Skin epidermis (tissue), 12 donors: ENCODE measurements around the gene SOCS3.

Source experiments
- H3K27ac ChIP-seq, 21 experiments: fragments of 200-600 bp; sonication (generic) in 11 of 21; one replicate each; pipeline ENCODE4 v1.5.0; 2020; ENCODE audit warnings: mild to moderate bottlenecking in 3 of 21, inconsistent platforms in 2 of 21, moderate library complexity in 2 of 21
- H3K4me3 ChIP-seq, 7 experiments: fragments of 200-600 bp; sonication (generic) in 2 of 7; one replicate each; pipeline ENCODE4 v1.5.0; 2020; ENCODE audit warnings: inconsistent platforms in 2 of 7, mild to moderate bottlenecking in 2 of 7, moderate library complexity in 1 of 7

SOCS3 gene

GRCh38 chr17:78391843-78392242, 32.0 kb upstream of the SOCS3 start:
- no peak overlapping the region for H3K4me3 ChIP-seq
- H3K27ac ChIP-seq = peak overlapping the region in 6 of 21 experiments; percentile 17 to 60 (median 36)

DNA sequence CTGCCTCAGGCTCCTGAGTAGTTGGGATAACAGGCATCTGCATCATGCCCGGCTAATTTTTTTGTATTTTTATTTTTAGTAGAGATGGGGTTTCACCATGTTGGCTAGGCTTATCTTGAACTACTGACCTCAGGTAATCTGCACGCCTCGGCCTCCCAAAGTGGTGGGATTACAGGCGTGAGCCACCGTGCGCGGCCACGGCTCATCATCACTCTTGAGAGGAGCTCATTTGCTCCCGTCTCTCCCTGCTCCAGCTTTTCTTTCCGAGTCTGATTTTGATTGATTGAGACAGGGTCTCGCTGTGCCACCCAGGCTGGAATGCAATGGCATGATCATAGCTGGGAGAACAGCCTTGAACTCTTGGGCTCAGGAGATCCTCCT, 31.2 kb upstream of the SOCS3 start:
- peak overlapping the region in 6 of 21 experiments; percentile 17 to 89 (median 36) for H3K27ac ChIP-seq
- no peak overlapping the region for H3K4me3 ChIP-seq

GRCh38 chr17:78390241-78391050, 30.6 kb upstream of the SOCS3 start:
- no peak overlapping the region for H3K4me3 ChIP-seq
- H3K27ac ChIP-seq = peak overlapping the region in 9 of 21 experiments; percentile 20 to 89 (median 42)

GRCh38 chr17:78387977-78388941, 28.4 kb upstream of the SOCS3 start:
- H3K27ac ChIP-seq = peak overlapping the region in 19 of 21 experiments; percentile 4 to 97 (median 67)
- no peak overlapping the region for H3K4me3 ChIP-seq

DNA sequence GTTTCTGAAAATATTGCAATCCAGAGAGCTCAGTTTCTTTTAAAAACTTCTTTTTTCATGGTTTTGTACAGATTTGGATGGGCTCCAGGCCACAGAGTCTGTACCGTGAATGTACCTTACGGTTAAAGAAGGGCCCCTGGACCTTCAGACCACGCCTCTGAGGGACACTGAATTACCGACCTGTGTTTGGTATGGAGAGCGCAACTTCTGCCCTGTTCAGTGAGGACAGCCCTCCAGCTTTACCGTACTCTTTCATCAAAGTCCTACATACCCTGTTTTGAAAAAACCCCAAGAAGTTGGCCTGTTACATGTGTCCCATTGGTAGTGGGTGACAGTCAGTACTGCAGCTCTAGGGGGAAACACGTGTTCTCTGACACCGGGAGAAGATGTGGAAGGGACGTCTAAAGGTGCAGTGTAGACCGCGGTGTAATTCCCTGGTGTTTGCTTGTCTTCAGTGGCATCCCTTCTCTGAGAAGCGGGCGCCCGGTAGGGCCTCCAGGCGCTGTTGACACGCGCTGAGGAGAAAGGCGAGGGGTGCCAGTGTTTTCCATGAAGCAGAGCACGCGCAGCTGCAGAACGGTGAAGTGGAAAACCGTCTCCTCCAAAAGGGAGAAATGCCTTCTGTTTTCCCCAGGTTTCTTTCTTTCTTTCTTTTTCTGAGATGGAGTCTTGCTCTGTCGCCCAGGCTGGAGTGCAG, 24.8 kb upstream of the SOCS3 start:
- no peak overlapping the region for H3K4me3 ChIP-seq

DNA sequence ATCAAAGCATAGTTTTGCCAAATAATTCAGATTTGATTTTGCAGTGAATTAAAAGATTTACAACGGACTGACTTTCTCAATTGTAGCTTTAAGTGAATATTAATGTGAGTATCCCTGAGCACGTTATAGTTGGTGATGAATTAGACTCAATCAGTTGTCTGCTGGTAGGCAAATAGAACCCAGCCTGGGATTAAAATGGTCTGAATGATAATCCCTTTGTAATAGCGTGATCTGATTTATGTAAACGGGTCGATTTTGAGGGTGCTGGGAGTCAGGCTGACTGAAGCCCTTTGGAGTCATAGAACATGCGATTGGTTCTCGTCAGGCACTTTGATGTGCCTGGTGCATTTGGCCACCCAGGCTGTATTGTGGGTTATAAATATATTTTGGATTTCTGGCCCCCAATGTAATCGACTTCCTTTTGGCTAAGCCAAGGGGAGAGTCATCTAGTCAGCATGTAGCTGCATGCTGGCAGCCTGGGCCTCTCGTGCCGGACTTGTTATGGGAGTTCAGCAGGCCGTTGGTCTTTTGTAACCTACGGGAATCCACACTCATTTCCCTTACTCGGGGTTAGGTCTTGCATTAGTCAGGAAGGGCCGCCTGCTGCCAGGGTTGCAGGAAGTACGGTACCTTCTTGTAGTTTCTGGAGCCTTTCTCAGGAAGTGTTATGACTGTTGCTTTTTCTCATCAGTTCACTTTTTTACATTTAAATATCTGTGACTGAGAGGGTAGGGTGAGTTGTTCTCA, 24.0 kb upstream of the SOCS3 start:
- Histone ChIP-seq H3K27ac (peak overlapping the region; percentile 7 to 97 (median 72)), H3K4me3 (no peak overlapping the region)

More for the DNA sequence above, 24.8 kb upstream of the SOCS3 start:
- H3K27ac ChIP-seq = peak overlapping the region; percentile 7 to 97 (median 70)

DNA sequence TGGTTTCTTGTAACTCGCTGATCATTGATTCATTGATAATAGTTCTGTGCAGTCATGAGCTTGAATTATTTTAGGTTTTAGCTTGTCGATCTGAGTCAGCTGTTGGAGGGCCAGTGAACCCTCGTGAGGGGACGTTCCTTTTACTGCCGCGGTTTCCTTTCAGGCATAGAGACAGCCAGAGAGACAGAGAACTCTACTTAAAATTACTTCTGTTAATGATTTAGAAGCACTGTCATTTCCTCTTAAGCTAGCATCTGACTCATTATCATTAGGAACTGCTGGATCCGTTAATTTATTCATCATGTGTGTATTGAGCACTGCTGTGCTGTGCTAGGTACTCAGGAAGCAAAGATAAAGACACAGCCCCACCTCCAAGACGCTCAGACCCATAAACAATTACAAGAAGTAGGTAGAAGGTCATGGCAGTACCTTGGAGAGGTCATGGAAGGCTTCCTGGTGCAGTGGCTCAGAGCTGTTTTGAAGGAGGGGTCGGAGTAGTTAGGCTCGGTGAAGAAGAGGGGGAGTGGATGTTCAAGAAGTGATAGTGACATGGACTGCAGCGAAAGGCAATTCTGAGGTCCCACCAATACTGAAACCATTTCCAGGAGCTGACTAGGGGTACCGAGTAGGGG, 21.8 kb upstream of the SOCS3 start:
- Histone ChIP-seq H3K27ac (peak overlapping the region in 19 of 21 experiments; percentile 4 to 97 (median 65)), H3K4me3 (no peak overlapping the region)

- H3K4me3 ChIP-seq = no peak overlapping the region
- H3K27ac ChIP-seq = peak overlapping the region in 13 of 21 experiments; percentile 36 to 97 (median 77)
Observed at GRCh38 chr17:78380370-78380769, 20.5 kb upstream of the SOCS3 start.

DNA sequence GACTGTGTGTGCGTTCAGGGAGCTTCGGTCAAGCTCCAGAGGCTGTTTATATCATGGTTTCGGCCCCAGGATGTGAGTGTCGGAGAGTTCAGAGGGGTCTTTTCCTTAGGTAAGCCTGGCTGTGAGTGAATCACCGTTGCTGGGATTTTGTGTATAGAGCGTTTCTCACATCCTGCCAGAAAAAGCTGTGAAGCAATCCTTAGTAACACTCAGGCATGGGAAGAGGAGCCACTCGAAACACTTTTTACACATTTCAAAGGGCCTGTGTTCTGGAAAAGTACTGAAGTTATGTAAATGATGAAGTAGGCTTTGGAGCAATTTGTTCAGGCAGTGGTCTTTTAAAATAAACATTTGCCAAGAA, 19.2 kb upstream of the SOCS3 start:
- Histone ChIP-seq H3K4me3 (peak overlapping the region; percentile 85 to 100 (median 90)), H3K27ac (peak overlapping the region; percentile 83 to 97 (median 93))

DNA sequence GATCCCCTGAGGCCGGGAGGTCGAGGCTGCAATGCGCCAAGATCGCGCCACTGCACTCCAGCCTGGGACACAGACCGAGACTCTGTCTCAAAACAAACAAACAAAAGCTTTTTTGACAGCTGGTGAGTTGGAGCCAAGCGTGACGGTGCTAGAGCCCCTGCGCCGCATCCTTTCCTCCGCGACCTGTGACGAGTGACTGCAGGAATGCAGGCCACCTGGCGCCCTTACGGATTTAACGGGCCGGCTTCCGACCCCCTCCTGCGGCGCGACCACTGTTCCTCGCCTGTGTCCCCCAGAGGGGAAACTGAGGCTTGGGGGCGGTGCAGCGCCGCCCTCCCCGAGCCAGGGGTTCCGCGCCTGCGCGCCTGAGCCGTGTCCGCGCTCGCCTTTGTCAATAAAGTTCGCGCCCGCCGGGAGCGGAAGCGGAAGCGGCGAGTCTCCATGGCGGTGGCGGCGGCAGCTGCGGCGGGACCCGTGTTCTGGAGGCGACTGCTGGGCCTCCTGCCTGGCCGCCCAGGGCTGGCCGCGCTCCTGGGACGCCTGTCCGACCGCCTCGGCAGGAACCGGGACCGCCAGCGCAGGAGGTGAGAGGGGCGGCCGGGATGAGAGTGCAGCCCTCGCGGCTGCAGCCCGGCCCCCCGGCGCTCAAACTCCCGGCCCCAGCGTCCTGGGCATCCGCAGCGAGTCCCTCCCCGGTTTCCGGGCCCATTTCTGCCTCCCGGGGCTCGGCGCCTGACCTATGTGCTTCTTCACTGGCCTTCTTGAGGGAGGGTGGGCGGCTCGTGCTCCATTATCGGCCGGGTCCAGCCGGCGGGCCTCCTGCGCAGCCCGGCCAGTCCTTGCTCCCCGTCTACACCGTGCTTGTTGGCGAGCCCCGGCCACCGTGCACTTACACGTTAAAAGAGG, 18.6 kb upstream of the SOCS3 start, which contains the start of gene PGS1:
Gene PGS1, plus strand, starts transcription at position 425 of the 906 bp plus-strand sequence. Its CDS starts 17 bp downstream, at position 442.
- peak within 1 kb of the TSS; percentile 83 to 97 (median 93) for H3K27ac ChIP-seq
- peak within 1 kb of the TSS; percentile 85 to 100 (median 90) for H3K4me3 ChIP-seq

GRCh38 chr17:78377858-78378224, 18.0 kb upstream of the SOCS3 start:
- H3K27ac ChIP-seq = peak overlapping the region in 20 of 21 experiments; percentile 83 to 97 (median 94)
- peak overlapping the region; percentile 85 to 100 (median 90) for H3K4me3 ChIP-seq

- Histone ChIP-seq H3K27ac (peak overlapping the region in 18 of 21 experiments; percentile 27 to 97 (median 77)), H3K4me3 (no peak overlapping the region)
Observed at GRCh38 chr17:78376161-78376560, 16.3 kb upstream of the SOCS3 start.

DNA sequence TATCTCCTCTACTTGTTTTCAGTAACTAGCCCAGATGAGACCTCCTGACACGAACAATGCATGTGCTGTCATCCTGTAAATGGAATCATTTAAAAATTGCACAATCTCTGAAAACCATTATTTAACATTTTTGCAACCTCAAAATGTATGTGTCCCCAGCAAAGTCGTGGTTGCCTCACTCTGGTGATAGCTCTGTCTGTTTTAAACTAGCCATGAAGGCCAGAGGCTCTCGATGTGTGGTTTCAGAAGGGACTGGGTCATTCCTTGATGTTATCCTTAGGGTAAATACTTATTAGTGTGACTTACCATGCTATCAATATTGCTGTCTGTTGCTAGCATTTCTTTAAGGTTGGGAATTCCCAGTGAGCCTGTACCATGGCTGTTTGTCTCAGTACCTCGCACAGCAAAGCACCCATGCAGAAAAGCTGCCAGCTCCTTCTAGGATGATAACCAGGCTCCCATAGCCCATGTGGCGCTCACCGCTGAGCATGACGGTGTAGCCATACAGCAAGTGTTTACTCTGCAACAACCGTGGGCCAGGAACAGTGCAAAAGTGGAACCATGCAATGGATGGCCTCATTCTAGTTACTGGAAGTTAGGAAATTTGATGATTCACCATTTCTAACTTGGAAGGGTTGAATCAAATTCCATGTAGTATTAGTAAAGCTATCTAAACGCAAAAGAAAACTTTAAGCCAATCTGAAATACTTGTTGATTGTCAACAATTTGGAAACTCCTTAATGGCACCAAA, 15.7 kb upstream of the SOCS3 start:
- Histone ChIP-seq H3K4me3 (no peak overlapping the region), H3K27ac (peak overlapping the region in 20 of 21 experiments; percentile 26 to 94 (median 78))

- no peak overlapping the region for H3K4me3 ChIP-seq
- peak overlapping the region in 20 of 21 experiments; percentile 26 to 94 (median 78) for H3K27ac ChIP-seq
Observed at GRCh38 chr17:78374631-78375274, 14.9 kb upstream of the SOCS3 start.

DNA sequence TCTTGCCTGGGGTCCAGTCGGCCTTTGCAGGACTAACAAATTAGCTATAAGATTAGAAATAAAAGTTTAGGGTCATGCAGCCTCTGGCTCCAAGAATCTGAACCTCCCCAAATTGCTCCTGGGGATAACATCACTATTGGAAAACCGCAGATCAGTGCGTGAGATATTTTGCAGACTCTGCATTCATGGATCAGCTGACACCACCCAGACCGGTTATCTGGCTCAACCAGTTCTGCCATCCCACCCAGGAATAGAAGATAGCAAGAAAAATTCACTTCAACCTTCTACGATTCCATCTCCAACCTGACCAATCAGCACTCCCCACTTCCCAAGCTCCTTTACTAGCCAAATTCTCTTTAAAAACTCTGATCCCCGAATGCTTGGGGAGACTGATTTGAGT, 14.3 kb upstream of the SOCS3 start:
- H3K4me3 ChIP-seq = no peak overlapping the region
- H3K27ac ChIP-seq = peak overlapping the region in 20 of 21 experiments; percentile 26 to 94 (median 78)

DNA sequence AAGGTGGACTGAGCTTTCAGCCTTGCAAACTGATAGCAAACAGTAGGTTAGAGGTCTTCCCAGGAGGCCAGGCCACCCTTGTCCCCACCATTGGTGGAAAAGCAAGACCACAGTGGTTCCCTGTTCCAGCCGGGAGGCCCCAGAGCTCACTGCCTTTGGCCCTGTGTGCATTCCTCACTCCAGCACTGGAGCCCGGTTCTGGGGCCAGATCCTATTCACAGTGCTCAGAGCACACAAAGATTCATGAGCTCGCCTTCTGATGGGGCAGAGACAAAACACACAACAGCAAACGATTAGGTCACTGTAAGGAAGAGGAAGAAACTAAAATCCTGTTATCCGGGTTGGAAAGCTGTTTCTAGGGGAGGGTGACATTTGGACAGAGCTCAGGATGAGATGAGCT, 13.0 kb upstream of the SOCS3 start:
- Histone ChIP-seq H3K4me3 (no peak overlapping the region), H3K27ac (peak overlapping the region in 7 of 21 experiments; percentile 0 to 94 (median 52))
